Myocyte (in vitro differentiated cells): ENCODE measurements around the gene PLEKHM3. TPM values are rescaled to one million over a fixed set of nuclear protein-coding genes. Genes with fewer than 3 reads are reported as not detected.

ENCODE experiments used
- total RNA-seq: library from RNA; depleted of rRNA; stranded (reverse); fragments of >200 nt; gene quantifications from 2 replicates; pipeline ENCODE4 v1.2.3, GENCODE V29; 2014

PLEKHM3 gene
- total RNA-seq, 1 donor from 2014 or later, result 6.7 TPM

Other genes with a start within 250 kb of the PLEKHM3 start
- not detected in 2 replicates for gene CRYGD, start 99.0 kb upstream of the PLEKHM3 start, total RNA-seq
- not detected in 2 replicates for gene CRYGC, start 104.3 kb upstream of the PLEKHM3 start, total RNA-seq
- not detected in 2 replicates for gene CRYGB, start 120.6 kb upstream of the PLEKHM3 start, total RNA-seq
- gene CRYGA, start 138.1 kb upstream of the PLEKHM3 start, total RNA-seq, result not detected in 2 replicates
- gene C2orf80, start 164.5 kb upstream of the PLEKHM3 start, total RNA-seq, result not detected in 2 replicates
- gene IDH1, start 229.5 kb upstream of the PLEKHM3 start, total RNA-seq, result 40.8 and 79.4 TPM in 2 replicates
- gene PIKFYVE, start 240.7 kb upstream of the PLEKHM3 start, total RNA-seq, result 21.9 and 24.2 TPM in 2 replicates